Nucleus accumbens (tissue), 56 donors: ENCODE results near the gene KRT14.
"Not testable (repeated sequence)": the region's sequence is repeated elsewhere in the genome, so short reads cannot be mapped to it uniquely, and the experiment has no call there.

Experiments
- DNase-seq, 56 donors: peaks; one replicate each; lab custom pipeline; 2025; lab: John Stamatoyannopoulos, UW

The KRT14 gene

GRCh38 chr17:41586863-41587495, at the start of gene KRT14:
KRT14 (minus strand) TSS chr17:41586895; CDS start chr17:41586834, 61 bp downstream.
- no peak for DNase-seq

GRCh38 chr17:41635121-41636097, 48.7 kb upstream of the KRT14 start:
- peak in 1 of 56 donors; percentile 10 for DNase-seq

- DNase-seq = no peak
Measured at GRCh38 chr17:41634639-41635038, 47.9 kb upstream of the KRT14 start.

- DNase-seq = no peak
Measured at GRCh38 chr17:41633556-41634199, 47.0 kb upstream of the KRT14 start.

GRCh38 chr17:41632482-41633105, 45.9 kb upstream of the KRT14 start:
- DNase-seq = no peak

GRCh38 chr17:41631898-41632285, 45.2 kb upstream of the KRT14 start:
- no peak for DNase-seq

GRCh38 chr17:41631025-41631897, 44.6 kb upstream of the KRT14 start:
- DNase-seq = no peak

- DNase-seq = no peak
Measured at GRCh38 chr17:41629826-41630670, 43.4 kb upstream of the KRT14 start.

- DNase-seq = no peak
Measured at GRCh38 chr17:41629316-41629715, 42.6 kb upstream of the KRT14 start.

GRCh38 chr17:41628621-41629255, 42.0 kb upstream of the KRT14 start:
- DNase-seq = not testable (repeated sequence)

GRCh38 chr17:41628073-41628370, 41.3 kb upstream of the KRT14 start:
- DNase-seq = not testable (repeated sequence)

GRCh38 chr17:41627316-41628072, 40.8 kb upstream of the KRT14 start:
- no peak for DNase-seq

GRCh38 chr17:41626914-41627295, 40.2 kb upstream of the KRT14 start:
- not testable (repeated sequence) for DNase-seq

- not testable (repeated sequence) for DNase-seq
Measured at GRCh38 chr17:41626028-41626913, 39.6 kb upstream of the KRT14 start.

GRCh38 chr17:41625602-41626001, 38.9 kb upstream of the KRT14 start:
- no peak for DNase-seq

GRCh38 chr17:41624208-41625101, 37.8 kb upstream of the KRT14 start, which contains the start of gene KRT17:
KRT17 (minus strand) TSS chr17:41624575; CDS start chr17:41624509, 66 bp downstream.
- DNase-seq = no peak
